Activated gamma-delta T cell treated with anti-CD3 and anti-CD28 coated beads, Interleukin-2, amount 50 U/mL, for 16 hours (primary cell): ENCODE measurements around the gene FAM181A.

Source experiments
- DNase-seq: peaks from one replicate; pipeline ENCODE4 v3.0.0-alpha.2; 2020; ENCODE audit warnings: low read depth

FAM181A gene

DNA sequence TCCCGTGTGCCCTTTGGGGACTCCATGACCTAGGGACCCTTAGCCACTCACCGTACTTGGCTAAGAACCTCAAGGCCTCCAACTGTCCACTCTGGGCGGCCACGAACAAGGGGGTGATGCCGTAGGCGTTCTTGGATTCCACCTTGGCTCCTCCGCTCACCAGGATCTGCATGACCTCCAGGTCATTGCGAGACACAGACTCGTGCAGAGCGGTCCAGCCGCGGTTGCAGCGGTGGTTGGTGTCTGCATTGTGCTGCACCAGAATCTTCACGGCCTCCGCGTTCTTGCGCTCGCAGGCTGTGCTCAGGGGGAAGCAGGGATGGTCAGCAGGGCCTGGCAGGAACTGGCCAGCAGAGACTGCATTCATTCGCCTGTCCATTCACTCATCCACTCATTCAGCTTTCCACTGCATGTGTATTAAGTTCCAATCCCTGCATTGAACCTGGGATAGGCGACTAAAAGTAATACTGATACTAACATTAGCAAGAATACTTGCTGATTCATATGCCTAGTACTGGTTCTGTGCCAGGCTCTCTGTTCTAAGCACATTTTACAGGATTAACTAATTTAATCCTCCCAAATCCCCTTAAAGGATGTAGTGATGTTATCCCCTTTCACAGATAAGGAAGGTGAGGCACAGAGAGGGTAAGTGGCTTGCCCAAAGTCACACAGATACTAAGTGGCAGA is 23.9 kb downstream of the FAM181A start:
- no peak for DNase-seq

GRCh38 chr14:93951635-93952540 is 24.7 kb downstream of the FAM181A start:
- no peak for DNase-seq

DNA sequence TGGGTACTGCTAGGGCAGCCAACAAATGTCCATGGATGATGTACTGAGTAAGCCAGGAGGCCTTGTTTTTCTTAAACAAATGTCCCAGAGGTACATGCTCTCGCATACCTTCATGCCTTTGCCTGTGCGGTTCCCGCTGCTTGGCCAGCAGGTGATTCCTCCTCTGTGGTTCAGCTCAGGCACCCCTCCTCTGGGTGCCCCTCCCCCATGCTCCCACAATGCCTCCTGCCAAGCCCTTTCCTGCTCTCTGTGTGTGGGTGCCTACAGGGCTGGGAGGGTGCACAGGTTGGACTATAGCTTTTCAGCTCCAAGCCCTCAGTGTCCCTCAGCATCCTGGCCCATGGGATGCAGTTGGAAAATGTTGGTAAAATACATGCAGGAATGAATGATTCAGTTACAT is 25.7 kb downstream of the FAM181A start:
- DNase-seq, result no peak

GRCh38 chr14:93953263-93953662 is 26.1 kb downstream of the FAM181A start:
- no peak for DNase-seq

DNA sequence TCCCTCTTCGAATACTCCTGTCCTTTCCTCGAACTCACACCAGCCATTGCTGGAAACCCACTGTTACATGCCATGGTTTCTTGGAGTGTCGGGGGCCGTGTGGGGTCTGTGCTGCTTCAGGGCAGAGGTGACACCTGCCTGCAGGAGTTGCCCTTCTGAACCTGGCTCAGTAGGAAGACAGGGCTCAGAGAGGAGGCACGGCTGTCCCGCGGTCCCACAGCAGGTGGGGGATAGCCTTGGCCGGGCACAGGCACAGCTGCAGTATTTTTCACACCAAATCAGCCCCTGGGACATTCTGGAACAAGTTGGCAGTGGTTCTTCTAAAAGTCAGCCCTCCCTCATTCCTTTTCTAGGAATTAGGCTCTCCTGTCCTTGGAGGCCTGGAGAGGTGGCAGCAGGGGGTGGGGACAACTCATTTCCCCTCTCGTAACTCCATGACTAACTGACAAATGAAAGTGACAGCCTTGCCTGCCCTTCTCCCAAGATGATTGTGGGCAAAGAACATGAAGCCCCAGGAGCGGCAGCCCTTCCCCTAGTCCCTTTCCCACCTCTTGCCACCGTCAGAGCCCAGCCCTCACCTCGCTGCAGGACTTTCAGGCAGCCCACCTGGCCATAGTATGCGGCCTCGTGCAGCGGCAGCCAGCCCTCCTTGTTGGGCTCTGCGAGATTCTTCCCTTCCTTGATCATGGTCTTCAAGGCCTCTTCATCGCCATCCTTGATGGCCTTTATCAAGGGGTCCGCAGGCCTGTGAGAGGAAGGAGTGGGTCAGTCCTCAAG is 26.8 kb downstream of the FAM181A start:
- DNase-seq, result no peak

GRCh38 chr14:93954516-93954830 is 27.3 kb downstream of the FAM181A start:
- DNase-seq, result no peak

DNA sequence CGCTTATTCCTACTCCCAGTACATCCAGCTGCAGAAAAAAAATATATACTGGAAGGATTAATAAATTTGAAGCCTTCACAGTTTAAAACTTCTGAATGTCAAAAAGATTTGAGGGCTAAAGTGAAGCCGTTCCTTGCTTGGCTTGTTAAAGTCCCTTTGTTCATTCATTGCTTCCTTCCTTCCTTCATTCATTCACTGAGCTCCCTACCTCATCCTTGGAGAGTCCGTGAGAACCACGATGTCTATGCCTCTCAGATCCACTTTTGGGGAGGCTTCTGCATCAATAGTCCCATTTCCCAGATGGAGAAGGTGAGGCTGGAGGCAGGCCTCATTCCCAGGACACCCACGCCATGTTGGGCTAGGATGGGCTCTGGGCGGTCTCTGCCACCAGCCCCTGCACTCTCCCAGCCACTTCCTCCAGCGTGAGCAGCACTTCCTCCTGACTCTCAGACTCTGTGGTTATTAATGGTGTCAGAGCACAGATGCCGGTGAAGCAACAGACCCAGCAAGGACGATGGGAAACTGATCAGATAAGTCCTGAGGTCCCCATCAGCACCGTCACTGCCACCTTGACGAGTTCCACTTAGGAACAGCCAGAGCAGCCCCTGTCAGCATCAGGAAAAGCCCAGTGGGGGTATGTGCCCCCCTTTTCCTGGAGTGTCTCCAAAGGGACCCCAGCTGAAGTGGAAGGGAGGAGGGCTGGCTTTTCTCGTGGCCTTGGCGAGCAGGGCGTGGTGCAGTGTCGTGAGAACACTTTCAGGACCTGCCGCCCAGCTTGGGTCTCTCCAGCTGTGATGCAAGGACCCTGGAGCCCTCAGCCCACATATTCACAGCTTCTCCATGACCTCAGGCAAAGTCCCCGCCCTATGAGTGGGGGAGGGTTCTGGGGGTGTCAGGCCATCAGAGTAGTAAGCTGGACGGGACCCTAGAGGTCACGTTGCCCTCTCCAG is 28.0 kb downstream of the FAM181A start:
- peak; percentile 40 for DNase-seq

DNA sequence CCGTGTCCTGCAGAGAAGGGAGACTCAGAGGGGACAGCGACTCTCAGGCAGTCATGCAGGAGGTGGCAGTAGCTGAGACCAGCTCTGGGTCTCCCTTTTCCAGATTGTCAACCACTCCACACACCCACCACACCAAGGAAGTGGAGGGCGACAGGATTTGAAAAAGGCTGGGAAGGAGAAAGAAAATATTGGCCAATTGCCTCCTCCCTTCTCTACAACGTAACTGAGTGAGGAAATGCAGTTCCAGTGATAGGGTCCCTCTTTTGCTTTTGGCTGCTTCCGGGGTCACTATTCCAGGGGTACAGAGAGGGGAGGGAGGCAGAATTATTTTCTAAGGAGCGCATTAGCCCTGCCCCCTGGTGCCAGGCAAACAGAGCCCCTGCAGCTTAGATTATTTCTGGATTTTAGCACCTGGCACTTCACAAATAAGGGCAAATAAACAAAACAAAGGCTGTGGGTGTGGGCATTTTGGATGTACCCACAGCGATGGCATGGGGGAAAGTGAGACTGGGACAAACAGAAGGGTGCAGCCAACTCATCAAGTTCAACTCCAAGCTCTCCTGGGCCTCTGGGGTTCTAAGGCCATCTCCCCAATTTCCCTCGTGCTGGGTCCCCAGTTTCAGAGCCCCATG is 28.8 kb downstream of the FAM181A start:
- no peak for DNase-seq

DNA sequence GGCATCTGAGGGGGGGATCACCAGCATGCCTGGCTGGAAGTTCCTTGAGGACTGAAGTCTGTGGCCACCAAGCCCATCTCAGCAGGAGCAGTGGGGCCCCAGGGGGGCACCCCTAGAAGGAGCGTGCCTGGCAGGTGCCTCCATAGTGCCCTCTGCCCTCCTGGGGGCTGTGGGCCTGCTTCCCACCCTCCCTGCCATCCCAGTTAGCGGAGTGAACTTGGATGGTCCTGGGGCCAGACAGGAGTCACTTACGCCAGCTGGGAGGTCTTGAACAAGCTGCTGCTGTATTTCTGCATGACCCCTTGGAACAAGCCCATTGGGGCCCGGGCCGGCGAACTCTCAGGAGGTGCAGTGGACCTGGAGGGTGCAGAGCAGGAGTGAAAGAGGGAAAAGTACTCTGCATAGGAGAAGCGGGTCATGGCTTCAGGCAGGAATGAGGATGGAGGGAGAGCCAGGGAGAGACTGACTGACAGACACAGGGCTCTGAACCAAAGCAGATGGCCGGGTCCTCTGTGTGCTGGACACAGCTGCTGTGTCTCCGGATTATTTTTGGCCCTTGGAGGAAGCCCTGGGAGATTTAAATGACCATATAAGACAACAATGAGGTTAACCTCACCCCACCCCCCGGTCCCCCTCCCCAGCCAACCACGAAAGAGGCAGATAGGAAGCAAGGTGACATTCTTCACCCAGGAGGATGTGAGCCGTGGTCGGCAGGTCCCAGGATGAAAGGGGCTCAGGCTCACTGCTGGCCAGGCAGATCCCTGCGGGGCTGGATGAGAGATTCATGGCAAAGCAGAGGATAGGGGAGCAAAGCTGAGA is 29.6 kb downstream of the FAM181A start:
- no peak for DNase-seq

GRCh38 chr14:93957333-93957710 is 30.2 kb downstream of the FAM181A start:
- no peak for DNase-seq

GRCh38 chr14:93957751-93958566 is 30.8 kb downstream of the FAM181A start:
- DNase-seq, result no peak

DNA sequence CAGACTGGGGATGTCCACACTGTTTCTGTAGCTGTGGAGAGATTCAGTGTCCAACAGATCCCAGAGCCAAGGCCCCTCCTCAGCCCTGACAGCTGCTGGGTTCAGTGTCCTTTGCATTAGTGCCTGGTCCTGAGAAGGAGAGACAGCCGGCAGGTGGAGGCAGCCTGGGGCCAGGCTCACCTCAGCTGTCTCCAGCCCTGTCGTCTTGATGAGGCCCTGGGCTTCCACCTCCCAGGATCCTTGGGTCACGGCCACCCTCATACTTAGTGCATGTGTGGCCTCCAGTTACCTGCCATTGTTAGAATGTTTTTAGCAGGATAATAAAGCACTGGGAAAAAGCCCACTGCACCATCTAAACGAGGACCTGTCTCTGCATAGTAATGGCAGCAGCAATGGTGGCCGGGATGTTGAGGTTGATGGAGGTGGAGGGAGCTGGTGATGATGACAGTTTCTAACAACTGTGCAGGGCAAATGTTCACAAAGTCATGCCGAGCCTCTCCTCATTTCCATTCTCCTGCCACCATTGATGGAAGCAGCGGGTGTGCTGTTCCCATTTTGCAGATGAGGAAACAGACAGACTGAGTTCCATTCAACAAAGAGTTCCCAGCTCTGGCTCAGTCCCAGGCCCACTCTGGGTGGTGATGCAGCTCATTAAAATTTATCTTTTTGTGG is 31.6 kb downstream of the FAM181A start:
- no peak for DNase-seq

DNA sequence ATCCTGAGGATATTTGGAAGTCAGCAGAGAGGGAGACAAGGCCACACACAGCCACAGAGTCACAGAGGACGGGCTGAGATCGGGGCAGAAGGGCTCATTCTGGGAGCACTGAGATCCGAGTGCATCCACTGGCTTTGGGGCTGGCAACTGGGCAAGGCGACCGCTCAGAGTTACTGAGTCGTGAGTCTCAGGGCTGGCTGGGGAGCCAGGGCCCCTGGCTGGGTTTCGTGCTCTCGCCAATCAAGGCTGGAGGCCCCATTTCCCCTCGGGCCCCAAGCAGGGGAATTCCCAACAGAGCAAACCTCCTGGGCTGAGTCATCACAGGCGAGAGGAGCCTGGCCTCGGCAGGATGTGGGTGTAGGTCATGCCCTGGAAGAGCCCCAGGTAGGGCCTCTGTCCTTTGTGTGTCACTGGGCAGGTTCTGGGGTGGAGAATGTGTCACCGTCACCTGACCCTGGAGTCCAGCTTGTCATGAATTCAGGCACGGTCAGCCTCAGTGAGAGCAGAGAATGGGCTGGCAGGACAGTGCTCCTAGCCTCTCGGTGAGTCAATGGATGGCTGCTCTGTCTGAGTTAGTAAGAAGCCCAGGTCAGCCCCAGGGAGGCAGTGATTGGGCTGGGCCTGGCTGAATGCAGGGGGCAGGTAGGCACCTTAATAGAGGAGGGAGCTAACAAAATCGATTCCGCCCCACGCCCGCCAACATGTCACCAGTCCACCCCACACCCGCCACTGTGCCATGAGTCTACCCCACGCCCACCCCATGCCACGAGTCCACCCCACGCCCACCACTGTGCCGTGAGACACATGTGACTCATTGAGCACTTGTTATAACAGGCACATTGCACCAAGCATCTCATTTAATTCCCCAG is 32.3 kb downstream of the FAM181A start:
- DNase-seq, result peak; percentile 93

DNA sequence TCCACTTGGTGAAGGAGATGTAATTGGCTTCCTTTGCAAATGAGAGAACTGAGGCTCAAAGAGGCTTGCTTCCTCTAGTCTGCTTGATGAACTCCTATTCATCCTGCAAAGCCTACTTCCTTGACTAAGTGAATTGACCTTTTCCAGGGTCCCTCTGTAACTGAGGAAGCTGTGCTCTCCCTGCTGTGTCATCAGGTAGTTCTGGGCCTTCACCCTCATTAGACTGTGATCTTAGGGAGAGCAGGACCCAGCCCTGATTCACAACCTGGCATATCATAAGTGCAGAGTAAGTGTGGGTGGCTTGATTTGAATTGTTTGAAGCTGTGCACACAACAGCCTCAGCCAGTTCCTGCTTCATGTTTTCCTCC is 32.9 kb downstream of the FAM181A start:
- DNase-seq, result no peak

DNA sequence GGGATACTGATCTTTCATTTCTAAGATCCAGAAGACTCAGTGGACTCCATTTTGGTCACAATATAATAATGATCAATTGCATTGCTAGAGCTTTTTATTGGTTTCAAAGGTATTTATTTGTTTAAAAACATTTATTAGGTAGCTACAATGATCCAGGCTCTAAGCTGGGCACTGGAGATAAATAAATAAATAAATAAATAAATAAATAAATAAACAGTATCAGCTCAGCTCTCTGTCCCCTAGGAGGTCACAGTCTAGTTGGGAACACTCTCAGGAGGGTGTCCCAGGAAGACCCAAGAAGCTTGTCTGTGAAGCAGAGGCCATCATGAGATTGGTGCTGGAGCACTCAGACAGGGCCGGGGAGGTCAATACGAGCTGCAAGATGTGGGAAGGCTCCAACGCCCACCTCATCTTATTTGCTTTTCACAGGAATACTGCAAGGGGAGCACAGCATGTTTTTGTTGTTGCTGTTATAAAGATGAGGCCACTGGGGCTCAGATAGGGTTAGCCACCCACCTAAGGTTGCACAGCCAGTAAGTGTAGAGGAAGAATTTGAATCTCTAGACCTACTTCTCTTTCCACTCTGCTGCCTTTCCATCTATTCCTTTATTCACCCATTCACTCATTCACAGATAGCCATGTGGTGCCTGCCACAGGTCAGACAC is 33.8 kb downstream of the FAM181A start:
- DNase-seq, result no peak

GRCh38 chr14:93961620-93962019 is 34.5 kb downstream of the FAM181A start:
- DNase-seq, result no peak
